Lower leg skin (tissue), 3 donors: ENCODE results near the gene CA5A.
"Not testable (repeated sequence)": the region's sequence is repeated elsewhere in the genome, so short reads cannot be mapped to it uniquely, and the experiment has no call there.

Source experiments
- CTCF ChIP-seq, 3 donors: fragments of 450-650 bp; IDR thresholded peaks; one replicate each; pipeline ENCODE4 v1.5.1; 2016; ENCODE audit warnings: antibody characterized with exemption in 3 of 3, mild to moderate bottlenecking in 3 of 3, moderate library complexity in 2 of 3
- POLR2A ChIP-seq, 2 donors: fragments of 450-650 bp; IDR thresholded peaks; one replicate each; pipeline ENCODE4 v1.6.1; 2016 to 2017; ENCODE audit warnings: antibody characterized with exemption in 2 of 2, mild to moderate bottlenecking in 1 of 2, moderate library complexity in 1 of 2

DNA sequence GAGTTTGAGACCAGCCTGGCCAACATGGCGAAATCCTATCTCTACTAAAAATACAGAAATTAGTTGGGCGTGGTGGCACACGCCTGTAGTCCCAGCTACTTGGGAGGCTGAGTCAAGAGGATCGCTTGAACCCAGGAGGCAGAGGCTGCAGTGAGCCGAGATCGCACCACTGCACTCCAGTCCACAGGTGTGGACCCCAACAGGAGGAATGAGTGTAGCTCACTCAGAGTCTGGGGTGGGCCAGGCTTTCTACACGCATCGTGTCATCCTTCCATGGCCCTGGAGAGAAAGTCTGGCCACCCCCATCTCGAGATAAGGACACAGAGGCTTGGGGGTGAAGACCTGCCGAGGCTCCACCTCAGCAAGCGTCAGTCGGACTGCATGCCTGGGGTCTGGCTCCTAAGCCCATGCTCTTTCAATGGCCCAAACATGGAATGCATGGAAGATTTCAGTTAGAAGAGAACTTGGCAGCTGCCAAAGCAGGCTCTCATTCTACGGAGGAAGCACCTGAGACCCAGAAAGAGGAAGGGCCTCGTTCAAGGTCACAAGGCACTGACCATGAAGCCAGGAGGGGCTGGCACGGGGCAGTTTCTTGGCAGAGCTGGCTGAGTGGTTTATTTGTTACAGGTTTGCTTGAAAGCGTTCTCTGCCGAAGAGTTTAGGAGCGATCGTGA lies 1.4 kb downstream of the CA5A start:
- TF ChIP-seq CTCF, POLR2A (IDR thresholded peaks at IDR 0.05): not testable (repeated sequence)
